HT1080 (cell line): Measurements from ENCODE around the gene LRRFIP1. TPM values are rescaled to one million over a fixed set of nuclear protein-coding genes. Genes with fewer than 3 reads are reported as not detected.
A peak's percentile ranks its signal among the peaks of the same experiment; 100 is the strongest.
"Not testable (repeated sequence)": the region's sequence is repeated elsewhere in the genome, so short reads cannot be mapped to it uniquely, and the experiment has no call there.

Experiments
- DNase-seq: peaks from one replicate; pipeline ENCODE4 v3.0.0-alpha.2; 2015; ENCODE audit warnings: low read depth
- total RNA-seq: library from RNA; depleted of rRNA; stranded (reverse); fragments of >200 nt; shearing (Covaris generic); gene quantifications from 2 replicates; pipeline ENCODE4 v1.2.3, GENCODE V29; 2014

The LRRFIP1 gene
- total RNA-seq, 1 experiment from 2014 or later = 76.9 TPM

DNA sequence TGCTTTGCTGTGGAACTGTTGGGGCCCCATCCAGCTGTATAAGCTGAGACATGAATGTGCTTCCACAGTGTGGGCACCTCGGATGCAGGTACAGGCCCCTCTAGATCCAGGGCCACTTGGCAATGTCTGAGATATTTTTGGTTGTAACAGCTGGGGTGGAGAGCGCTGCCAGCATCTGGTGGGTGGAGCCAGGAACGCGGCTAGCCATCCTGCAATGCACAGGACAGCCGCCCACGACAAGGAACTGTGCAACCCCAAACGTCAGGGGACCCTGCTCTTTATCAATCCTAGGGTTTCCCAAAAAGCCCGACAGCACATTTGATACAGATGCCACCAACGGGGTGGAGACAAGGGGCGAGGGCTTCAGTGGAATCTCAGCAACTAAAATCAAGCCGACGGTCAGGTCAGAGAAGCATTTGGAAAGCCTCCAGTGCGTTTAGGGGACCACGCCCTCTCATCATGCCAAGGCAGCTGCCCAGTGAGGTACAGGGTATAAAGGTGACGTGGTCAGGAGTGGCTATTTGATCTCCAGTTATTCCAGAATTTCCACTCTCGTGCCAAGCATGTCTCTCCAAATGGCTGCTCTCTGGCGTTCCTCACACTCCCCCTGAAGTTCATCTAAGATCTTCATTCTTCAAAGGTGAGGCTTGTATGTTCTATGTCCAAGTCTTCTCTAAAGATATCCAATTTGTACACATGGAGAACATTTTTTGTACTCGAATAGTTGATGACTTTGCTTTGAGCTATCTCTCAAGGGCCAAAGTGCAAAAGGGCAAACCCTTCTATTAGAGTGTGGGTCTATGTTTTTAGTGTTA is 55.7 kb downstream of the LRRFIP1 start:
- DNase-seq = no peak

DNA sequence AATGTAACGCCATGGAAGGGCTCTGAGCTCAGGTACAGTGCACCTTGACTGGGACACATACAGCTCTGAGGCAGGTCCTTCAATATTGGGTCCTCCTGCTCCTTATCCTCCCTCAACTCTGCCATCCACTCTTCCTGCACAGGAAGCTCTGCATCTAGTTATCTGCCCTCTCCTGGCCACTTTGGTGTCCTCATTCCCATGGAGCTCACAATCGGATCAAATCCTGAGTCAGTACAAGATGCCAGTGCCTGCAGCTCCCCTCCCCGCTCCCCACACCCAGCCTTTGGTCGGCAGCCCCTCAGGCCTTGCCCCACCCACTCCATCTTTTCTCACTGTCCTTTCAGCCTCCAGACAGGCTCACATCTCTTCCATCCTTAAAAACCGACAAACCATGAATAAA is 58.0 kb downstream of the LRRFIP1 start:
- DNase-seq = peak; percentile 34

DNA sequence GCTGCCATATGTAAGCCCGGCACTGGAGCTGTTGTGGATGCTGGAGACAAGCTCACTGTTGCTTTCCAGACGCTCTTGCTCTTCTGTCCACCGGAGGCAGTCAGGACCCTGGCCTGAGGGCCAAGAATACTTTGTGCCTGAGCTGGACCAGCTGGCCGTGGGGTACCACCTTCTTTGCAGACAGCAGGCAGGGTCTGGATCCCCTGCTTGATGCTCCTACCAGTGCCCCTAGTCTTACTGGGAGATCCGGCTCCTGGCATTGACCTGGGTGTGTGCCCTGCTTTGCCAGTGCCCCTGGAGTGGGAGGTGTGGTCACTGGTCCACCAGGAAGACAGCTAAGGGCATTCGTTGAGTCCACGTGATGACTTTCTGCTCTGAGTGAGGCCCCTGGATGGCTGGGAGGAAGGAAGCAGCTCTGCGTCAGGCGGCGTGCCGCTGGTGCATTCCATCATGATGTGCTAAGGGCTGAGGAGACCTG is 59.3 kb downstream of the LRRFIP1 start:
- DNase-seq = peak; percentile 86

DNA sequence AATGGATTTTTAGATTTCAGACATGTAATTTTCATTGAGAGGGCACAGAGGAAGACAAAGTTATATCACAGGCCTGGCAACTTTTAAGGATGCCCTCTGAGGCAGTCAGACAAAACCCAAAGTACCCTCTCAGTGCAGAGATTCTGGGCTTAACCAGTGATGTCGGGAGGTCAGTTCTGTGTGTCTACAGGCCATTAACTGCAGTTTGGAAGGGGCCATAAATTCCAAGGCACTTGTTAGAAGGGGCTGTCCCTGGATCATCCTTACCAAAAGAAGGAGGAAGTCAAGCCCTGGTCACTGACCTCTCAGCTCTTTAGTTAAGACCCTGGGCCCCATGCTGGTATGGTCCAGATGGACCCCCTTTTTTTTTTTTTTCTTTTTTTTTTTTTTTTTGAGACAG is 60.7 kb downstream of the LRRFIP1 start:
- no peak for DNase-seq

DNA sequence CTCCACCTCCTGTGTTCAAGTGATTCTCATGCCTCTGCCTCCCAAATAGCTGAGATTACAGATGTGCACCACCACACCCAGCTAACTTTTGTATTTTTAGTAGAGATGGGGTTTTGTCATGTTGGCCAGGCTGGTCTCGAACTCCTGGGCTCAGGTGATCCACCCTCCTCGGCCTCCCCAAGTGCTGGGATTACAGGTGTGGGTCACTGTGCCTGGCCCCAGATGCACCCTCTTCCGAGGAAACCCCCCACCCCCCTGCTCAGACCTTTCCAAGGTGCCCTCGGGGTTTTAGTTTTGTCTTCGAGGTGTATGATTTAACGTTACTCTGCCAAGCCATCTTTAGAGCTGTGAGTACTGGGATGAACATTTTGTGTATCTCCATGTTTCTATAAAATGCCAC is 61.2 kb downstream of the LRRFIP1 start:
- DNase-seq = not testable (repeated sequence)

DNA sequence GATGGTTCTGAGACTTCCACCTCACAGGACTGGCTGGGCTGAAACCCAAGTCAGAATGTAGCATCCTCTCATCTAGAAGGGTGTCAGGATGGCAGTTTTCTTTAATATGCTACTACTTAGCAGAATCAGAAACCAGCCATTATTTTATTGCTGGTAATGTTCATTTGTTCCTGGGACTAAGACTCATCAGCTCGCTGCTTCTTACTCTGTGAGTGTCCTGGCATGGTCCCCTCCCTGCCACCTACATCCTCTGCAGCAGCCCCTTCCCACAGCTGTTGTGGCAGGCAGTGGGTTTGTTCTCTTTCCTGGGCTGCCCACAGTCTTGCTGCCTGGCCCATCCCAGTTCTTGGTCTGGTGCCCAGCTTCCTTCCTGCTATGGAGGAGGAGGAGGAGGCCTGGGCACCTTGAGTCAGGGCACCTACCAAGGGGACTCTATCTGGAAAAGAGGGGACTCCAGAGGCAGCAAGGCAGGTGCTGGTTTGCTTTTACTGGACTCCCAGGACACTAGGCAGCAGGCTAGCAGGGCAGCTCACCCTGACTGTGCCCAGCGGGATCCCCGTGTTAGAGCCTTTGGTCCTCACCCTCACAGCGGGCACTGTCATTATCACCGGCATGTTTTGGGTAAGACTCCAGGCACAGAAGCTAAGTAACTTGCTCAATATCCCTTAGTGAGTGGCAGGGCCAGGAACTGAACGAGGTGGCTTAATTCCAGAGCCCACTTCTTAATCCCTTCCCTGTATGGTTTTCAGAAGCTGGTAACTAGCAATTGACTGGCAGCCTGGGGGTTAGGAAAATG is 62.1 kb downstream of the LRRFIP1 start:
- DNase-seq = peak; percentile 64

DNA sequence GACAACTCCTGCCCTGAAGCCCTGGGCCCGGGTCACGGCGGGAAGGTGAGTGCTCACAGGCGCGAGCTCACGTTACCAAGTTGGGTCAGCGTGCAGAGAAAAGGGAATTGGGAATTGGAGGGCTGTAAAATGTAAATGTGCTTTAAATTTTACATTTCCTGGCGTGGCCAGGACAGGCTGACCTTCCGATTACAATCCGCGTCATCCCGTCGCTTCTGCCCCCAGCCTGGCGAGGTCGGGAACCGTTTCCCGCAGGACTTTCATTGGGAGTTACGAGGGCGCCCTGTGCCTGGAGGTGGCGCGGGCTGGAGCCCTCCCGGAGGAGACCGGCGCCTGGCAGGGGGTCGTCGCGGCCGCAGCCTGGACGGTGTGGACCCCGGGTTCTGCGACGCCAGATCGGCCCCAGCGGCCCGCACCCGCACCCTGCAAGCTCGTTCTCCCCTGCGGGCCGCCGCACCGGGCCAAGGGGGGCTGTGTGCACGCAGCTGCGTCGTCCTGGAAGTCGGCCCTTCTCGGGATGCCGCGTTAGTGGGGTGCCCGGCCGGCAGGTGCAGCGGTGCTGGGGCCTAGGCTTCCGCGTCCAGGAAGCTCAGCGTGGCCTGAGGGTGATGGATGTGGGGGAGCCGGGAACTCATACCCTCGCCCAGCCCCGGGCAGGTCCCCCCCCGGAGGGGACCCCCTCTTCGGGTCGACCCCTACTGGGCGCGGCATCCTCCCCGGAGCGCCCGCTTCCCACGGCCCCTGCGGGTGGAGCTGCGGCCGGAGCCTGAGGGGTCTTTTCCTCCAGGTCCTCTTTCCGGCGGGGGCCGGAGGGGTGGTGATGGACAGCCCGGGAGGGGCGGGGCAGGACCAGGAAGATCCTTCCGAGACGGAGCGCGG is 63.9 kb downstream of the LRRFIP1 start:
- no peak for DNase-seq

DNA sequence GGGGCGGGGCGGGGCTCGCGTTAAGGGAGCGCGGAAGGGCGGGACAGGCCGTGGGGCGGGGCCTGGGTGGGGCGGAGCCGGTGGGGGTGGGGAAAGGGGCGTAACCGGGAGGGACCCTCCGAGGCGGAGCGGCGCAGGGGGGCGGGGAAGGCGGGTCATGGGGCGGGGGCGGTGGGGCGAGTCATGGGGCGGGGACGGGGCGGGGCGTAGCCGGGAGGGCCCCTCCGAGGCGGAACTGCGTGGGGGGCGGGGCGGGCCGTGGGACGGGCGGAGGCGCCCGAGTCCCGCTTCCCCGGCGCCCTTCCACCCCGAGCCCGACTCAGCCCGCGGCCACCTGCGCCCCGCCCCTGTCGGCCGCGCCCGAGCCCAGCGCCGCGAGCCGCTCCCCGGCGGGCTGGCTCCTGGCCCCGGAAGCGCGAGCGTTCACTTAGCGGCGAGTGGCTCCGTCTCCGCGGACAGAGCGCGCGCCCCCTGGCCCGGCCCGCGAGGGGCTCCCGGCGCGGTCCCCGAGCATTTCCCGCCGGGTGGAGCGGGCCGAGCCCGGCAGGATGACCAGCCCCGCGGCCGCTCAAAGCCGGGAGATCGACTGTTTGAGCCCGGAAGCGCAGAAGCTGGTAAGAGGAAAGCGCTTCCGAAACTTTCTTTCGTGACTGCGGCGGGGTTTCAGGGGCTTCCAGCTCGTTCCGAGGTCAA is 64.7 kb downstream of the LRRFIP1 start:
- peak; percentile 62 for DNase-seq

DNA sequence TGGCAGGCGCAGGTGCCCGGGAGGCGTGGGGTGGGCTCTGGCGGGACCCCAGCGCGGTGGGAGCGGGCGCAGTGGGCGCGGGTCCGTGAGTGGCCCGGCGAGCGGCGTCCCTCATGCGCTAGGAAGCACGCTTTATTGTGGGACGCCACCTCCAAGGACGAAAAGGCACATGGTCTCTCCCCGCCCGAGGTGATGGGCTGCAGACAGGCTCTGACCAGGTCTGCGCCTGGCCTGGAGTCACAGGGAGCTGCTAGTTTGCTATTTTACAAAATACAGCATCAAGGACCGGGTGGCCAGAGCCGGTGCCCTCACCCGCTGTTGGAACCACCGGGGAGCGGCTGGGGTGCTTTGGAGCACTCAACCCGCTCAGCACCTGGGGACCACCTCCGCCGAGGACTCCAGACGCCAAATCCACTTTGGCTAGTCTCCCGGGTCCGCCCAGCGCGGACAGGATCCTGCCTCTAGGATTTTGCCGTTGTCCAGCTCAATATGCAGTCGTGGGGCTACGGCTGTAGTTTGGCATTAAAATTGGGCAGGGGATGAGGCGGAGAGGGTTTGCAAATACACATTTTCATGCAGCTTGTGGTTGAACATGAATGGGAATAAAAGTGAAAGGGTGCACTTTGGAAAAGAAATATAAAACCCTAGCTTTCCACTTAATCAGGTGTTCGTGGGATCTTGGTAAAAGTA is 65.4 kb downstream of the LRRFIP1 start:
- peak; percentile 34 for DNase-seq

DNA sequence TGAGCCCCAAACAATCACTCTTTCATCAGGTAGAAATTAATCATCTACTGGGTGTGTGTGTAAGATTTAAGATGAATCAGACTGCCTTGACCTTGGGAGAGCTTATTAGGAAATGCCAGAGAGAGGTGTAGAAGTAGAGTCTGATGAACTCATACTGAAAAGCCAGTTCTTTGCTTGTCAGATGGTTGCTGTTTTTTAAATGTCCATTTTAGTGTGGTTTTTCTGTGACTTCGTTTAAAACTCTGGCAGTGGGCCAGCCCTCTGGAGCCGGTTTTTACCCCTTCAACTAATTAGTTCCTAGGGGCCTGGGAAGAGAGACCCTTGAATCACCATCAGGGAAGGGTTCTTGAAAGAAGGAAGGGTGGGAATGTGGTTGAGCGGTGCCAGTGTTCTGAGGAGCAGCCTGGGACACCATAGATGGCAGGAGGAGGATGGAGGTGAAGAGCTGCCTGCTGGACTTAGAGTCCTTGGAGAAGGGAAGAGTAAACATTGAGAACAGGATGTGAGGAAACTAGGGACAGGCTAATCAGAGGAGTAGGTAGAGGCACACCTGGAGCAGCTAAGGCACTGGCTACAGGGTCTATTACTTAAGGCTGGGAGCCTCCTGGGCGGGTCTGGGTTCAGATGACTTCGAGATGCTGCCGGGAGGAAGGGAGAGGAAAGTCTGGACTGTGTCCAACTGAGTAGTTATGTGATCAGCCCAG is 66.1 kb downstream of the LRRFIP1 start:
- peak; percentile 81 for DNase-seq

DNA sequence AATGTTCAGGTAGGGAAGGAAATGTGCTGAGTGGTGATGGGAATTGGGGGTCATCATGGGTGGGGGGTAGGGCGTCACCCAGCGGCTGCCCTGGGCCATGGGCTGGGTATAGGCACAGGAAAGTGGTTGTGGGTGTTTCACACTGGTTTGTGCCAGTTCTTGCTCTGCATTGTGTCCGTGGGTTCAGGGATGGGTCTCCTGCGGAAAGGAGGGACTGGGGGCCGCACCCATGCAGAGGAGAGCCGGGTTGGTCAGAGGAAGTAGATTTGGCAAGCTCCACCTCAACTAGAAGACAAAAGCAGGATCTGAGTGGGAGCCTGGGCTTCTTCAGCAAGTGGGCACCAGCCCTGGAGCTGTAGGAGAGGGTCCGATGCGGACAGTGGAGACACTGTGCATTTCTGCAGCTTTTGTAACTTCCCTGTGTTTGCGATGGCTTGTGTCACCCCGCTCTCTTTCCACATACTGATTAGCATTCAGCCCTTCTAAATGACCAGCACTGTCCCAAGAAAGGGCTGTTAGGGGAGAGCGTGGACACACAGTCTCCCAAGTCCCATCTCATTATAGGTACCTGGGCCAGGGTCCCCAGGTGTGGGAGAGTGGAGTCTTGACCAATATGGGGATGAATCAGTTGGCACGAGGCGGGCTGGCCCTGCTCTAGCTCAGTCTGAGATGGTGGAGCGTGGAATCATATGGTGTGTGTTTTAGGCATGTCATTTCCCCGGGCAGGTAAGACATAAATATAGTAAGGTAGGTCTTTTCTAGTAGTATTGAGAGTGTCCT is 67.2 kb downstream of the LRRFIP1 start:
- DNase-seq = peak; percentile 65

DNA sequence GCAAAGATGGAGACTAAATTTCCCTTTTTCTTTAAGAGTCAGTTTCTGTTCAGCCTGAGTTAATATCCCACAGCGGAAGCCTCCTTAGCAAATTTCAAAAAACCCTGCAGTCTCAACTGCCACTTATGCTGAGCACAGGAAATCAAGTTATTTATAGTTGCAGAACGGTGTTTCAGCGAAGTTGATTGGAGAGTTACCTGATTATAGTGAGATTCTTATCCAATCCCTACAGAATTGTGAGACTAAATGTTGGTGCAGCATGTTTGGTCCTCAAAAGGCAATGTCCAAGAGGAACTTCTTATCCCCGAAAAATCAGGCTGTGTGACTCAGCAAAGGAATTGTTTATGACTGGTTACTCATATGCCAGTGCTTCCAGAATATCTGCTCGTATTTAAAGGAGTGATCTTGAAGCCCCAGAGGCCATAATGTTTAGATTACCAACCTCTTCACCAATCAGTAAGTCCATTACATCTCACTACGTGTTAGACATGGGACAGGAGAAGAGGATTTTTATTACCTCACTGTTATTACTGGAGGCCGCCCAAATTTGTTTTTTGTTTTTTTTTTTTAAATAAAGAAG is 67.9 kb downstream of the LRRFIP1 start:
- DNase-seq = peak; percentile 96

DNA sequence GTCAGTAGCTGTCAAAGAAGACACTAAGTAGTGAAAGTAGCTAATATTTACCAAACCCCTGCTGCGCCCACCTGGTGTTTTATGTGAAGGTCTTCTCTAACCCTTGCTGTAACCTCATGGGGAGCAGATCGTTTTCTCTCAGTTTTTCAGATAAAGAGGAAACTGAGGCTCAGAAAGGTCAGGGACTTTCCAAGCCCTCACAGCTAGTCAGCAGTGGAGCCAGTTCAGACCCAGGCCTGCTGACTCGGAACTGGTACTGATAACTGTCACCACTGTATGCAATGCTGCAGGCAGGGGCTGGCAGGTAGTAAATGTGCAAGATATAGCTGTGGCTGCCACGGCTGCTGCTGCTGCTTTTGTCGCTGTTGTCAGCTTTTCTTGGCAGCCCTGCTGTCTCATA is 69.1 kb downstream of the LRRFIP1 start:
- no peak for DNase-seq

DNA sequence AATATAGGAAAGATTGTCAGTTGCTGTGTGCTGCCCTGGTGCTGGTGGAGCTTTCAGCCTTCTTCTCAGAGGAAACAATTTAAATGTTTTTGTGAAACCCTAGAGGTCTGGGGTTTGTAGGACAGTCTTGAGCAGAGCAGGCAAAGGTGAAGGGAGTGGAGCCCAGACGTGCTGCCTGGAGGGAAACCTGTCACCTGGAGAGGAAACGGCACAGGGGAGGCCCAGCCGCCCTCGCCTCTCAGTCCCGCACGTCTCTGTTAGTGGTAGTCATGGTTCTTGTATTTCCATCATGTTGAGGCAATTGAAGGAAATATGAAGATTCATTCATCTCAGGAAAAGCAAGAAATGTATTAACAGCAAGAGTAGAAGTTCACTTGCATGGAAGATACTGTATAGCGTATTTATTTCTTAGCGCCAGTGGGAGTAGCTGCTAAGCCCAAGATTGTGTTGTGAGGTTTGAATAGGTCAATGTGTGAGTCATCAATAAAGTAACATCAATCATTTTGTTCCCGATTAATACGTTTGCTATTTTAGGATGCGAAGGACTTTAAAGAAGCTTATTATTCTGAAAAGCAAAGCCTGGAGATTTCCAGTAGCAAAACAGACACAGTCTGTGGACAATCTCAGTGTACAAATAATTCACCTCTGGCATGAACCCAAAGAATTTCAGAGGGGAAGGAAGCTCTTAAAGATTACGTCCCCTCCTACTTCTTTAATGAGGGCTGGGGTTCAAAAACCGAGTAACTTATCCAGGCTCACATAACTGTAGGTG is 70.4 kb downstream of the LRRFIP1 start:
- DNase-seq = no peak

DNA sequence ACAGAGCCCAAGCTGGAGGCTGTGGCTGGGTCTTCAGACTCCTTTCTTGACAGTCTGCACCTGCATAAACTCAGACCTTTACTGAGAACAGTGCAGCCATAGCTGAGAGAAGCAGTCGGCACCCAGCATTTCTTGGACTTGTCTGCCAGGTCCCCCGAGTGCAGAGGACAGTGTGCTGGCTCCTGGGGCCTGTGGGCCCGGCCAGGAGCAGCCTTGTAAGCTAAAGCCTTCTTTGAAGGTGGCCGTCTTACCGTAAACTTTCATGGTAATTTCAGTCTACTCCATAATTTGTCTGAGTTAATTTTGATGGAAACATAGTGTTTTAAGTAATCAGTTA is 70.9 kb downstream of the LRRFIP1 start:
- no peak for DNase-seq

DNA sequence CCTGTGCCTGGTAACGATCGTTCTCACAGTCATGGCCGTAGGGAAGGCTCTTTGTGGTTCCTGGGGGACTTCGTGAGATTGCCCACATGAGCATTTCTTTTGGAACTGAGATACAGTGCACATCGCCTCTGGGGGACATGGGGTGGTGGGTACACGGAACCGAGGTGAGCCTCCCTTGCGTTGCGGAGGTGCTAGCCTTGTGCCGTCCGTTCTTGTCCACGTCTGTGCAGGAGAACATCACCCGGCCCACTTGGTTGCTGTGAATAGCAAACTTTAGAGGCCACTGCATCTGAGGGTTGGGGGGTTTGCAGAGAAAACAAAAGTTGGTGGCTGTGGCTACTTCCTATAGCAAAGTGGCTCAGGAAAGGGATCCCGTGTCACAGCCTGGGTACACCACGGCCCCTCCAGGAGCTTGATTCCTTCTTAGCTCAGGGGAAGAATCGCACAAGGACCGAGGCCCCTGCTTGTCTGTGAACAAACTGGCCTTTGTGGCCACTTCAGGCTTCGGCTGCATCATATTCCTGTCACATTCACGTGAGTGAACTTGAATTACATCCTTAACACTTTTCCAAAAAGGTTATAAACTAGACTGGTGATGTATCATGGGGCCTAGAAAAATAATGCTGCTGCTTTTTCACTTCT is 72.6 kb downstream of the LRRFIP1 start:
- no peak for DNase-seq

DNA sequence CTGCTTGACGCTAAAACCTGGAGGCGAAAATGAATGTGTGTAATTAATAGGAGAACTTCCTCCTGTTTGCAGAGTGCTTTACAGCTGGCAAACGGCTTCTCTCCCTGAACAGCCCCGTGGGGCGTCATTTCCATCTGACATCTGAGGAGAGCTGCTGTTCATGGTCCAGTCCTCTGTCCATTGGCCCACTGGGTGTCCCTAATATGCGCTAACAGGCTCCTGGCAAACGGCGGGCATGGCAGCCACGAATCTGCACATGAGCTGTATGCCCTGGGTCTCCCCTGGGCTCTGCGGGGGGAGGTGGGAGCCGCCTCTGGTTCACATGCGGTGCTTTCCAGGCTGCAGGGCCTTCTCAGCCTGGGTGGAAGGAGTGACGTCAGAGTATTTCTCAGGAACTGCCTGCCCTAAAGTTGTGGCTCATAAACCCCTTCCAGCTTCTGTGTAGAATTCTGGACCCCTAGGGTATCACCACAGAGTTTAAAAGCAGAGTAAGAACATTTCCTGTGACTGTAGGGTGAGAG is 73.2 kb downstream of the LRRFIP1 start:
- peak; percentile 79 for DNase-seq
